ENCODE data around the gene PGS1. TPM values are rescaled to one million over a fixed set of nuclear protein-coding genes. Genes with fewer than 3 reads are reported as not detected.

PGS1 gene
- total and polyA plus RNA-seq, 2 donors (not counting 1 experiment from before 2014, with no cell fraction given), result 22.4 to 34.5 TPM

DNA sequence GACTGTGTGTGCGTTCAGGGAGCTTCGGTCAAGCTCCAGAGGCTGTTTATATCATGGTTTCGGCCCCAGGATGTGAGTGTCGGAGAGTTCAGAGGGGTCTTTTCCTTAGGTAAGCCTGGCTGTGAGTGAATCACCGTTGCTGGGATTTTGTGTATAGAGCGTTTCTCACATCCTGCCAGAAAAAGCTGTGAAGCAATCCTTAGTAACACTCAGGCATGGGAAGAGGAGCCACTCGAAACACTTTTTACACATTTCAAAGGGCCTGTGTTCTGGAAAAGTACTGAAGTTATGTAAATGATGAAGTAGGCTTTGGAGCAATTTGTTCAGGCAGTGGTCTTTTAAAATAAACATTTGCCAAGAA lies 662 bp downstream of the PGS1 start:
- H3K9me3 ChIP-seq (ENCODE audit: control insufficient read depth, insufficient read depth, low read depth, low read length), result no peaks in the 10 kb centered on the region
- no peak overlapping the region for H2AFZ ChIP-seq (ENCODE audit: low read length)
- DNase-seq (ENCODE audit: low read depth in 2 of 2), result peak; percentile 83 to 84
- H3K4me1 ChIP-seq (ENCODE audit: control insufficient read depth, extremely low read depth, insufficient read depth, low read length), result peaks cover 50% of the 10 kb centered on the region
- H3K79me2 ChIP-seq (ENCODE audit: control insufficient read depth, insufficient read depth, low read length), result peaks cover 47% of the 10 kb centered on the region
- no peaks in the 10 kb centered on the region for H4K20me1 ChIP-seq (ENCODE audit: control insufficient read depth, extremely low read depth, insufficient read depth, low read length)
- H3K27ac ChIP-seq (ENCODE audit: insufficient read depth, low read length), result peak overlapping the region; percentile 99
- H3K36me3 ChIP-seq (ENCODE audit: control insufficient read depth, insufficient read depth, low read length), result peaks cover 2% of the 10 kb centered on the region
- TF ChIP-seq, protein P1, sequence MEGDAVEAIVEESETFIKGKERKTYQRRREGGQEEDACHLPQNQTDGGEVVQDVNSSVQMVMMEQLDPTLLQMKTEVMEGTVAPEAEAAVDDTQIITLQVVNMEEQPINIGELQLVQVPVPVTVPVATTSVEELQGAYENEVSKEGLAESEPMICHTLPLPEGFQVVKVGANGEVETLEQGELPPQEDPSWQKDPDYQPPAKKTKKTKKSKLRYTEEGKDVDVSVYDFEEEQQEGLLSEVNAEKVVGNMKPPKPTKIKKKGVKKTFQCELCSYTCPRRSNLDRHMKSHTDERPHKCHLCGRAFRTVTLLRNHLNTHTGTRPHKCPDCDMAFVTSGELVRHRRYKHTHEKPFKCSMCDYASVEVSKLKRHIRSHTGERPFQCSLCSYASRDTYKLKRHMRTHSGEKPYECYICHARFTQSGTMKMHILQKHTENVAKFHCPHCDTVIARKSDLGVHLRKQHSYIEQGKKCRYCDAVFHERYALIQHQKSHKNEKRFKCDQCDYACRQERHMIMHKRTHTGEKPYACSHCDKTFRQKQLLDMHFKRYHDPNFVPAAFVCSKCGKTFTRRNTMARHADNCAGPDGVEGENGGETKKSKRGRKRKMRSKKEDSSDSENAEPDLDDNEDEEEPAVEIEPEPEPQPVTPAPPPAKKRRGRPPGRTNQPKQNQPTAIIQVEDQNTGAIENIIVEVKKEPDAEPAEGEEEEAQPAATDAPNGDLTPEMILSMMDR (conservative IDR thresholded peaks at IDR 0.05 in 1 of 2, IDR thresholded peaks at IDR 0.05 in 1 of 2; ENCODE audit: low read depth in 1 of 2, low read length in 2 of 2), result no peak
- no peak for TF ChIP-seq EZH2 (IDR thresholded peaks at IDR 0.05; ENCODE audit: low read length, missing control alignments)
- H3K4me3 ChIP-seq (replicated peaks in 1 of 4; ENCODE audit: control extremely low read depth in 1 of 4, insufficient read depth in 1 of 4, low read depth in 3 of 4, low read length in 4 of 4), result peak overlapping the region; percentile 90 to 95 (median 92)
- no peaks in the 10 kb centered on the region for H3K27me3 ChIP-seq (ENCODE audit: control insufficient read depth, insufficient read depth, low read length)
- peak overlapping the region; percentile 100 for H3K9ac ChIP-seq (ENCODE audit: insufficient read depth, low read length)
- peak overlapping the region; percentile 91 for H3K4me2 ChIP-seq (ENCODE audit: extremely low read depth, insufficient read depth, low read length)

DNA sequence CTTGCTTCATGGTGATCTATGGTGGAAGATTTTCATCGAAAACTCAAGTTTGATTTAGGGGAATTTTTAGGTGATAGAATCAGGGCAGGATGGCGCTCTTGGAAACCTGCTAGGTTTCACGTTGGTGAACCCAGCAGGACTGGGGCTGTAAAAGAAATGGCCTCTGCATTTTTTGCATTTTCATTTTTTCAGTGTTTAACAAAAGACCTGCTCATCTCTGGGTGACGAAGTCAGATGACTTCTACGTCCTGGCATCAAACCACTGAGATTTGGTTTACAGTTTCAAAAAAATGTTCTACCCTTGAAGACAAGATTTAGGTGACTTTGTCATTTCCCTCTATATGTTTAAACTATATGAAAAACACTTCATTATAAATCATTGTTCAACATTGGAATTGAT lies 1.9 kb downstream of the PGS1 start:
- no peak overlapping the region for H3K4me3 ChIP-seq (replicated peaks in 1 of 4; ENCODE audit: control extremely low read depth in 1 of 4, insufficient read depth in 1 of 4, low read depth in 3 of 4, low read length in 4 of 4)
- TF ChIP-seq EZH2 (IDR thresholded peaks at IDR 0.05; ENCODE audit: low read length, missing control alignments), result no peak
- TF ChIP-seq, protein P1 (conservative IDR thresholded peaks at IDR 0.05 in 1 of 2, IDR thresholded peaks at IDR 0.05 in 1 of 2; ENCODE audit: low read depth in 1 of 2, low read length in 2 of 2), result no peak
- H4K20me1 ChIP-seq (ENCODE audit: control insufficient read depth, extremely low read depth, insufficient read depth, low read length), result no peaks in the 10 kb centered on the region
- peaks cover 2% of the 10 kb centered on the region for H3K36me3 ChIP-seq (ENCODE audit: control insufficient read depth, insufficient read depth, low read length)
- H3K4me2 ChIP-seq (ENCODE audit: extremely low read depth, insufficient read depth, low read length), result peak overlapping the region; percentile 56
- peak overlapping the region; percentile 99 for H3K27ac ChIP-seq (ENCODE audit: insufficient read depth, low read length)
- peaks cover 47% of the 10 kb centered on the region for H3K4me1 ChIP-seq (ENCODE audit: control insufficient read depth, extremely low read depth, insufficient read depth, low read length)
- H3K79me2 ChIP-seq (ENCODE audit: control insufficient read depth, insufficient read depth, low read length), result peaks cover 56% of the 10 kb centered on the region
- no peak overlapping the region for H2AFZ ChIP-seq (ENCODE audit: low read length)
- no peaks in the 10 kb centered on the region for H3K9me3 ChIP-seq (ENCODE audit: control insufficient read depth, insufficient read depth, low read depth, low read length)
- H3K27me3 ChIP-seq (ENCODE audit: control insufficient read depth, insufficient read depth, low read length), result no peaks in the 10 kb centered on the region
- H3K9ac ChIP-seq (ENCODE audit: insufficient read depth, low read length), result no peak overlapping the region
- DNase-seq (ENCODE audit: low read depth in 2 of 2), result no peak

DNA sequence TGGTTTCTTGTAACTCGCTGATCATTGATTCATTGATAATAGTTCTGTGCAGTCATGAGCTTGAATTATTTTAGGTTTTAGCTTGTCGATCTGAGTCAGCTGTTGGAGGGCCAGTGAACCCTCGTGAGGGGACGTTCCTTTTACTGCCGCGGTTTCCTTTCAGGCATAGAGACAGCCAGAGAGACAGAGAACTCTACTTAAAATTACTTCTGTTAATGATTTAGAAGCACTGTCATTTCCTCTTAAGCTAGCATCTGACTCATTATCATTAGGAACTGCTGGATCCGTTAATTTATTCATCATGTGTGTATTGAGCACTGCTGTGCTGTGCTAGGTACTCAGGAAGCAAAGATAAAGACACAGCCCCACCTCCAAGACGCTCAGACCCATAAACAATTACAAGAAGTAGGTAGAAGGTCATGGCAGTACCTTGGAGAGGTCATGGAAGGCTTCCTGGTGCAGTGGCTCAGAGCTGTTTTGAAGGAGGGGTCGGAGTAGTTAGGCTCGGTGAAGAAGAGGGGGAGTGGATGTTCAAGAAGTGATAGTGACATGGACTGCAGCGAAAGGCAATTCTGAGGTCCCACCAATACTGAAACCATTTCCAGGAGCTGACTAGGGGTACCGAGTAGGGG lies 3.3 kb downstream of the PGS1 start:
- Histone ChIP-seq H2AFZ (ENCODE audit: low read length) (no peak overlapping the region), H3K27ac (ENCODE audit: insufficient read depth, low read length) (peak overlapping the region; percentile 99), H4K20me1 (ENCODE audit: control insufficient read depth, extremely low read depth, insufficient read depth, low read length) (no peaks in the 10 kb centered on the region), H3K27me3 (ENCODE audit: control insufficient read depth, insufficient read depth, low read length) (no peaks in the 10 kb centered on the region), H3K4me3 (replicated peaks in 1 of 4; ENCODE audit: control extremely low read depth in 1 of 4, insufficient read depth in 1 of 4, low read depth in 3 of 4, low read length in 4 of 4) (peak overlapping the region in 1 of 4 experiments; percentile 9), H3K79me2 (ENCODE audit: control insufficient read depth, insufficient read depth, low read length) (peaks cover 70% of the 10 kb centered on the region), H3K4me1 (ENCODE audit: control insufficient read depth, extremely low read depth, insufficient read depth, low read length) (peaks cover 48% of the 10 kb centered on the region), H3K9me3 (ENCODE audit: control insufficient read depth, insufficient read depth, low read depth, low read length) (no peaks in the 10 kb centered on the region), H3K9ac (ENCODE audit: insufficient read depth, low read length) (no peak overlapping the region), H3K4me2 (ENCODE audit: extremely low read depth, insufficient read depth, low read length) (peak overlapping the region; percentile 55), H3K36me3 (ENCODE audit: control insufficient read depth, insufficient read depth, low read length) (peaks cover 2% of the 10 kb centered on the region)
- TF ChIP-seq, protein P1 (conservative IDR thresholded peaks at IDR 0.05 in 1 of 2, IDR thresholded peaks at IDR 0.05 in 1 of 2; ENCODE audit: low read depth in 1 of 2, low read length in 2 of 2), result no peak
- TF ChIP-seq EZH2 (IDR thresholded peaks at IDR 0.05; ENCODE audit: low read length, missing control alignments), result no peak
- DNase-seq (ENCODE audit: low read depth in 2 of 2), result peak in 1 of 2 donors; percentile 62
